Coronary artery (tissue), 2 donors: Measurements from ENCODE around the gene TRNAU1AP.
A peak's percentile ranks its signal among the peaks of the same experiment; 100 is the strongest.
"Not testable (repeated sequence)": the region's sequence is repeated elsewhere in the genome, so short reads cannot be mapped to it uniquely, and the experiment has no call there.

Source experiments
- DNase-seq: peaks from one replicate; pipeline ENCODE4 v3.0.0-alpha.2; 2017; ENCODE audit warnings: low spot score
- H3K27ac ChIP-seq, 2 donors: fragments of 200-600 bp; sonication (generic); one replicate each; pipeline ENCODE4 v1.5.1; 2016 to 2019
- H3K4me3 ChIP-seq: fragments of 200-600 bp; sonication (generic); 2 replicates; pipeline ENCODE4 v1.5.1; 2016; ENCODE audit warnings: mild to moderate bottlenecking, moderate library complexity
- CTCF ChIP-seq: fragments of 200-600 bp; sonication (generic); IDR thresholded peaks from one replicate; pipeline ENCODE4 v1.5.1; 2019; ENCODE audit warnings: antibody characterized with exemption

Gene TRNAU1AP

GRCh38 chr1:28517649-28517999, 35.3 kb upstream of the TRNAU1AP start:
- peak overlapping the region in 1 of 2 donors; percentile 89 for H3K27ac ChIP-seq
- peak overlapping the region; percentile 92 for H3K4me3 ChIP-seq
- no peak for DNase-seq
- no peak for TF ChIP-seq CTCF

GRCh38 chr1:28518000-28518744, 34.7 kb upstream of the TRNAU1AP start:
- Histone ChIP-seq H3K27ac (peak overlapping the region in 1 of 2 donors; percentile 89), H3K4me3 (peak overlapping the region; percentile 92)
- peak; percentile 95 for TF ChIP-seq CTCF
- peak; percentile 90 for DNase-seq

- DNase-seq = no peak
- H3K4me3 ChIP-seq = peak overlapping the region; percentile 92
- peak overlapping the region in 1 of 2 donors; percentile 89 for H3K27ac ChIP-seq
- TF ChIP-seq CTCF = no peak
Measured at GRCh38 chr1:28518745-28519341, 34.0 kb upstream of the TRNAU1AP start.

GRCh38 chr1:28519946-28520725, 32.7 kb upstream of the TRNAU1AP start:
- H3K27ac ChIP-seq = no peak overlapping the region
- H3K4me3 ChIP-seq = no peak overlapping the region
- no peak for TF ChIP-seq CTCF
- no peak for DNase-seq

GRCh38 chr1:28520796-28521195, 32.1 kb upstream of the TRNAU1AP start:
- not testable (repeated sequence) for H3K27ac ChIP-seq, H3K4me3 ChIP-seq, DNase-seq

GRCh38 chr1:28521502-28522164, 31.3 kb upstream of the TRNAU1AP start:
- no peak overlapping the region for H3K4me3 ChIP-seq
- DNase-seq = no peak
- H3K27ac ChIP-seq = no peak overlapping the region
- no peak for TF ChIP-seq CTCF

- DNase-seq, H3K27ac ChIP-seq, H3K4me3 ChIP-seq: not testable (repeated sequence)
Measured at GRCh38 chr1:28522537-28522936, 30.3 kb upstream of the TRNAU1AP start.

GRCh38 chr1:28525002-28525642, 27.8 kb upstream of the TRNAU1AP start:
- DNase-seq, H3K27ac ChIP-seq, H3K4me3 ChIP-seq: not testable (repeated sequence)
